HG02884 (cell line): Measurements from ENCODE around the gene NKX2-1.
"Not testable (repeated sequence)": the region's sequence is repeated elsewhere in the genome, so short reads cannot be mapped to it uniquely, and the experiment has no call there.

Source experiments
- ATAC-seq: cut with Tn5 transposase; IDR thresholded peaks from one replicate; pipeline ENCODE4 v1.9.1; 2021; ENCODE audit warnings: mild to moderate bottlenecking, moderate library complexity; ENCODE audit not compliant: unreplicated experiment

The NKX2-1 gene

GRCh38 chr14:36505892-36506731 is 13.9 kb downstream of the NKX2-1 start:
- ATAC-seq = no peak

GRCh38 chr14:36505181-36505815 is 14.7 kb downstream of the NKX2-1 start:
- ATAC-seq = no peak

- no peak for ATAC-seq
Measured at GRCh38 chr14:36504771-36505175, 15.3 kb downstream of the NKX2-1 start.

- ATAC-seq = no peak
Measured at GRCh38 chr14:36503771-36504741, 16.0 kb downstream of the NKX2-1 start.

- no peak for ATAC-seq
Measured at GRCh38 chr14:36502558-36503508, 17.2 kb downstream of the NKX2-1 start.

- ATAC-seq = no peak
Measured at GRCh38 chr14:36498938-36499337, 21.1 kb downstream of the NKX2-1 start.

GRCh38 chr14:36496346-36496745 is 23.7 kb downstream of the NKX2-1 start:
- no peak for ATAC-seq

- no peak for ATAC-seq
Measured at GRCh38 chr14:36495666-36496065, 24.4 kb downstream of the NKX2-1 start.

GRCh38 chr14:36493761-36494160 is 26.3 kb downstream of the NKX2-1 start:
- ATAC-seq = no peak

GRCh38 chr14:36485773-36486172 is 34.3 kb downstream of the NKX2-1 start:
- no peak for ATAC-seq

- peak; percentile 76 for ATAC-seq
Measured at GRCh38 chr14:36479344-36479743, 40.7 kb downstream of the NKX2-1 start.

GRCh38 chr14:36478782-36479181 is 41.2 kb downstream of the NKX2-1 start:
- ATAC-seq = peak; percentile 51

- no peak for ATAC-seq
Measured at GRCh38 chr14:36477266-36477665, 42.8 kb downstream of the NKX2-1 start.

- not testable (repeated sequence) for ATAC-seq
Measured at GRCh38 chr14:36476061-36476460, 44.0 kb downstream of the NKX2-1 start.

- no peak for ATAC-seq
Measured at GRCh38 chr14:36474593-36474992, 45.4 kb downstream of the NKX2-1 start.

GRCh38 chr14:36471431-36471830 is 48.6 kb downstream of the NKX2-1 start:
- no peak for ATAC-seq

- no peak for ATAC-seq
Measured at GRCh38 chr14:36467332-36467731, 52.7 kb downstream of the NKX2-1 start.
